ENCODE data around the gene TSC22D3. TPM values are rescaled to one million over a fixed set of nuclear protein-coding genes. Genes with fewer than 3 reads are reported as not detected.
A peak's percentile ranks its signal among the peaks of the same experiment; 100 is the strongest.

Gene TSC22D3
- total and polyA plus RNA-seq, 4 donors: 119 to 150 (median 131) TPM

- Histone ChIP-seq H3K27me3 (ENCODE audit: control insufficient read depth, insufficient read depth, low read length) (peaks cover 36% of the 10 kb centered on the region), H3K27ac (ENCODE audit: low read depth, low read length) (no peak overlapping the region)
- no peak for DNase-seq (ENCODE audit: low read depth in 4 of 6, low spot score in 6 of 6)
Observed at GRCh38 chrX:107678957-107679740, 96.4 kb downstream of the TSC22D3 start.

GRCh38 chrX:107677909-107678308 lies 97.7 kb downstream of the TSC22D3 start:
- Histone ChIP-seq H3K4me1 (ENCODE audit: control insufficient read depth, insufficient read depth, low read length) (peaks cover 17% of the 10 kb centered on the region), H3K4me3 (ENCODE audit: low read depth, low read length) (no peak overlapping the region), H3K36me3 (ENCODE audit: control insufficient read depth, insufficient read depth, low read length) (no peaks in the 10 kb centered on the region), H3K27me3 (ENCODE audit: control insufficient read depth, insufficient read depth, low read length) (peaks cover 39% of the 10 kb centered on the region), H3K9me3 (ENCODE audit: control insufficient read depth, insufficient read depth, low read length) (no peaks in the 10 kb centered on the region), H3K27ac (ENCODE audit: low read depth, low read length) (no peak overlapping the region)
- WGBS (ENCODE audit: insufficient coverage): 82% methylated on average over 3 of the region's 4 CpGs
- DNase-seq (ENCODE audit: low read depth in 4 of 6, low spot score in 6 of 6): no peak

More at GRCh38 chrX:107678957-107679740, 96.4 kb downstream of the TSC22D3 start:
- no peak overlapping the region for H3K4me3 ChIP-seq (ENCODE audit: low read depth, low read length)
- peaks cover 11% of the 10 kb centered on the region for H3K4me1 ChIP-seq (ENCODE audit: control insufficient read depth, insufficient read depth, low read length)
- WGBS (ENCODE audit: insufficient coverage): 83% methylated on average over 6 of the region's 8 CpGs
- no peaks in the 10 kb centered on the region for H3K36me3 ChIP-seq (ENCODE audit: control insufficient read depth, insufficient read depth, low read length)
- no peaks in the 10 kb centered on the region for H3K9me3 ChIP-seq (ENCODE audit: control insufficient read depth, insufficient read depth, low read length)

GRCh38 chrX:107677501-107677901 lies 98.1 kb downstream of the TSC22D3 start:
- WGBS (ENCODE audit: insufficient coverage): 66% methylated on average over 4 of the region's 10 CpGs

GRCh38 chrX:107676559-107677378 lies 98.8 kb downstream of the TSC22D3 start:
- DNase-seq (ENCODE audit: low read depth in 4 of 6, low spot score in 6 of 6): peak in 2 of 6 donors; percentile 47 to 49
- Histone ChIP-seq H3K4me1 (ENCODE audit: control insufficient read depth, insufficient read depth, low read length) (peaks cover 17% of the 10 kb centered on the region), H3K27me3 (ENCODE audit: control insufficient read depth, insufficient read depth, low read length) (peaks cover 37% of the 10 kb centered on the region), H3K9me3 (ENCODE audit: control insufficient read depth, insufficient read depth, low read length) (no peaks in the 10 kb centered on the region), H3K27ac (ENCODE audit: low read depth, low read length) (peak overlapping the region; percentile 57), H3K4me3 (ENCODE audit: low read depth, low read length) (peak overlapping the region; percentile 45), H3K36me3 (ENCODE audit: control insufficient read depth, insufficient read depth, low read length) (no peaks in the 10 kb centered on the region)
- 38% methylated on average over 21 of the region's 30 CpGs for WGBS (ENCODE audit: insufficient coverage)

More at GRCh38 chrX:107677501-107677901, 98.1 kb downstream of the TSC22D3 start:
- Histone ChIP-seq H3K27ac (ENCODE audit: low read depth, low read length) (peak overlapping the region; percentile 50), H3K36me3 (ENCODE audit: control insufficient read depth, insufficient read depth, low read length) (no peaks in the 10 kb centered on the region), H3K4me3 (ENCODE audit: low read depth, low read length) (no peak overlapping the region), H3K27me3 (ENCODE audit: control insufficient read depth, insufficient read depth, low read length) (peaks cover 37% of the 10 kb centered on the region), H3K4me1 (ENCODE audit: control insufficient read depth, insufficient read depth, low read length) (peaks cover 17% of the 10 kb centered on the region), H3K9me3 (ENCODE audit: control insufficient read depth, insufficient read depth, low read length) (no peaks in the 10 kb centered on the region)
- no peak for DNase-seq (ENCODE audit: low read depth in 4 of 6, low spot score in 6 of 6)

- peak in 1 of 6 donors; percentile 47 for DNase-seq (ENCODE audit: low read depth in 4 of 6, low spot score in 6 of 6)
- no peaks in the 10 kb centered on the region for H3K36me3 ChIP-seq (ENCODE audit: control insufficient read depth, insufficient read depth, low read length)
- H3K4me3 ChIP-seq (ENCODE audit: low read depth, low read length): peak overlapping the region; percentile 45
- peaks cover 37% of the 10 kb centered on the region for H3K27me3 ChIP-seq (ENCODE audit: control insufficient read depth, insufficient read depth, low read length)
- peaks cover 17% of the 10 kb centered on the region for H3K4me1 ChIP-seq (ENCODE audit: control insufficient read depth, insufficient read depth, low read length)
- peak overlapping the region; percentile 57 for H3K27ac ChIP-seq (ENCODE audit: low read depth, low read length)
- WGBS (ENCODE audit: insufficient coverage): 26% methylated on average over 7 of the region's 9 CpGs
- no peaks in the 10 kb centered on the region for H3K9me3 ChIP-seq (ENCODE audit: control insufficient read depth, insufficient read depth, low read length)
Observed at GRCh38 chrX:107675823-107676555, 99.6 kb downstream of the TSC22D3 start.

GRCh38 chrX:107675365-107675654 lies 100.3 kb downstream of the TSC22D3 start:
- peaks cover 17% of the 10 kb centered on the region for H3K4me1 ChIP-seq (ENCODE audit: control insufficient read depth, insufficient read depth, low read length)
- H3K36me3 ChIP-seq (ENCODE audit: control insufficient read depth, insufficient read depth, low read length): no peaks in the 10 kb centered on the region
- H3K27me3 ChIP-seq (ENCODE audit: control insufficient read depth, insufficient read depth, low read length): peaks cover 37% of the 10 kb centered on the region
- no peaks in the 10 kb centered on the region for H3K9me3 ChIP-seq (ENCODE audit: control insufficient read depth, insufficient read depth, low read length)
- H3K4me3 ChIP-seq (ENCODE audit: low read depth, low read length): no peak overlapping the region
- no peak overlapping the region for H3K27ac ChIP-seq (ENCODE audit: low read depth, low read length)
- WGBS (ENCODE audit: insufficient coverage): no CpG with 5 or more reads among the region's 1 CpG
- DNase-seq (ENCODE audit: low read depth in 4 of 6, low spot score in 6 of 6): no peak

- Histone ChIP-seq H3K4me3 (ENCODE audit: low read depth, low read length) (no peak overlapping the region), H3K27ac (ENCODE audit: low read depth, low read length) (no peak overlapping the region), H3K36me3 (ENCODE audit: control insufficient read depth, insufficient read depth, low read length) (no peaks in the 10 kb centered on the region), H3K27me3 (ENCODE audit: control insufficient read depth, insufficient read depth, low read length) (peaks cover 37% of the 10 kb centered on the region), H3K9me3 (ENCODE audit: control insufficient read depth, insufficient read depth, low read length) (no peaks in the 10 kb centered on the region), H3K4me1 (ENCODE audit: control insufficient read depth, insufficient read depth, low read length) (peaks cover 17% of the 10 kb centered on the region)
- 62% methylated on average over 6 of the region's 9 CpGs for WGBS (ENCODE audit: insufficient coverage)
- DNase-seq (ENCODE audit: low read depth in 4 of 6, low spot score in 6 of 6): peak in 1 of 6 donors; percentile 27
Observed at GRCh38 chrX:107674480-107675364, 100.9 kb downstream of the TSC22D3 start.

- H3K4me1 ChIP-seq (ENCODE audit: control insufficient read depth, insufficient read depth, low read length): peaks cover 17% of the 10 kb centered on the region
- no peak for DNase-seq (ENCODE audit: low read depth in 4 of 6, low spot score in 6 of 6)
- WGBS (ENCODE audit: insufficient coverage): 40% methylated on average over 6 of the region's 7 CpGs
- no peak overlapping the region for H3K27ac ChIP-seq (ENCODE audit: low read depth, low read length)
- H3K36me3 ChIP-seq (ENCODE audit: control insufficient read depth, insufficient read depth, low read length): no peaks in the 10 kb centered on the region
- no peak overlapping the region for H3K4me3 ChIP-seq (ENCODE audit: low read depth, low read length)
- H3K9me3 ChIP-seq (ENCODE audit: control insufficient read depth, insufficient read depth, low read length): no peaks in the 10 kb centered on the region
- peaks cover 33% of the 10 kb centered on the region for H3K27me3 ChIP-seq (ENCODE audit: control insufficient read depth, insufficient read depth, low read length)
Observed at GRCh38 chrX:107673933-107674479, 101.6 kb downstream of the TSC22D3 start.

Measured in spinal cord (tissue), 10 donors.